ENCODE measurements around the gene HNRNPR. TPM values are rescaled to one million over a fixed set of nuclear protein-coding genes. Genes with fewer than 3 reads are reported as not detected.
"Not testable (repeated sequence)": the region's sequence is repeated elsewhere in the genome, so short reads cannot be mapped to it uniquely, and the experiment has no call there.

The HNRNPR gene
- total and polyA plus RNA-seq, 8 donors, result 27.6 to 57.8 (median 44.9) TPM

DNA sequence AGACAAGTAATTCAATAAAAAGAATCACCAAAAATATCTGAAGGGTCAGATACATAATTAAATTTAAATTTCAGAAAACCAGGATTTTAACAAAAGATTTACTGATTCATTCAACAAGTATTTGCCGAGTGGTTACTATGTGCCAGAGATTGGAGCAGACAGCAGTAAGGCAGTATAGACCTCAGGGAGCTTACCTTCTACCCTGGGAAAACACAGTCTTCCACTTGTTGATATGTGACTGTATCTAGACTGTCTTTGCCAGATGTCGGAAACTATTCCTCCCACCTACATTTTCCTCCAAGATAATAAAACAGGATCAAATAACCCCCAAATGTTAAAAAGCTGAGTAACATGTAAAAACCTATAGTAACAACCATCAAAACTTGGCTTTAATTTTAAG, 6.2 kb downstream of the HNRNPR start:
- no peak for TF ChIP-seq CTCF (IDR thresholded peaks at IDR 0.05)
- intact Hi-C loops (cut with DNase I), result no loop called here
- no peak overlapping the region for H3K27ac ChIP-seq
- peaks cover 26 to 36% (median 32%) of the 10 kb centered on the region in 3 donors for H3K4me1 ChIP-seq
- FAIRE-seq, result no peak
- peaks cover 0 to 34% (median 20%) of the 10 kb centered on the region in 3 donors for H3K36me3 ChIP-seq
- H3K4me3 ChIP-seq, result no peak overlapping the region
- no peak for DNase-seq
- no peaks in the 10 kb centered on the region for H3K9me3 ChIP-seq
- no peak for ATAC-seq
- 61 to 71% methylated on average over 2 of the region's 2 CpGs for WGBS, 2 donors
- no peaks in the 10 kb centered on the region for H3K27me3 ChIP-seq

DNA sequence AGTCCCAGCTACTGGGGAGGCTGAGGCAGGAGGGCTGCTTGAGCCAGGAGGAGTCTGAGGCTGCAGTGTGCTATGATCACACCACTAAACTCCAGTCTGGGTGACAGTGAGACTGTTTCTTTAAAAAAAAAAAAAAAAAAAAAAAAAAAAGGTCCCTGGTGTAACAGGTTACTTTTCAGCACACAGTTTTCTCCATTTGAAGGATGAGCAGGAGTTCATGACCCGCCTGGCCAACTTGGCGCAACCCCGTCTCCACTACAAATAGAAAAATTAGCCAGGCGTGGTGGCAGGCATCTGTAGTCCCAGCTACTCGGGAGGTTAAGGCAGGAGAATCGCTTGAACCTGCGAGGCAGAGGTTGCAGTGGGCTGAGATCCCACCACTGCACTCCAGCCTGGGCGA, 12.4 kb downstream of the HNRNPR start:
- 92 to 95% methylated on average over 8 of the region's 8 CpGs for WGBS, 2 donors
- Histone ChIP-seq H3K4me1 (no peaks in the 10 kb centered on the region), H3K27ac (no peak overlapping the region), H3K9me3 (no peaks in the 10 kb centered on the region), H3K36me3 (peaks cover 0 to 50% (median 30%) of the 10 kb centered on the region in 3 donors), H3K4me3 (no peak overlapping the region), H3K27me3 (no peaks in the 10 kb centered on the region)
- intact Hi-C loops (cut with DNase I), result no loop called here
- ATAC-seq (no peak), DNase-seq (no peak), FAIRE-seq (no peak)
- TF ChIP-seq CTCF (IDR thresholded peaks at IDR 0.05), result no peak

- intact Hi-C loops (cut with DNase I), result no loop called here
- Histone ChIP-seq H3K9me3 (no peaks in the 10 kb centered on the region), H3K36me3 (peaks cover 0 to 51% (median 34%) of the 10 kb centered on the region in 3 donors), H3K27me3 (no peaks in the 10 kb centered on the region), H3K4me1 (no peaks in the 10 kb centered on the region), H3K4me3 (no peak overlapping the region), H3K27ac (no peak overlapping the region)
- FAIRE-seq (no peak), DNase-seq (no peak), ATAC-seq (no peak)
- 94 to 95% methylated on average over 1 of the region's 1 CpG for WGBS, 2 donors
- TF ChIP-seq CTCF (IDR thresholded peaks at IDR 0.05), result no peak
Observed at GRCh38 chr1:23330846-23331245, 13.2 kb downstream of the HNRNPR start.

DNA sequence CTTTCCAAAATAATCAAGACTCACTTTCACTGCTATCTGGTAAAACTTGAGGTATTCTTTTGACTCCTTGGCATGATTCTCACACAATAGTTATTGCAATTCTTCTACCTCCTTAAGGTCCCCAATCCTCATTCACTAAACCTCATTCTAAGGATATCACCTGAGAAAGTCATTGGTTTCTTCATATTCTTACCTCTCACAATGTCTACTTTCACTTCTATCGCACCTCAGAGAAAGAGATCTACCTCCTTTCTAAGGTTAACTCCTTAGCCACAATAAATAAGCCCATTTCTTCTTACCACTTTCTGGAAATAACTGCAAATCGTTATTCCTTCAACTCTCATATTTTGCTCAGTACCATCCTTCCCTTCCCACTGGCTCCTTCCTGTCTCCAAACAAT, 18.7 kb downstream of the HNRNPR start:
- no peak for DNase-seq
- TF ChIP-seq CTCF (IDR thresholded peaks at IDR 0.05), result no peak
- WGBS, 2 donors, result 67 to 71% methylated on average over 2 of the region's 2 CpGs
- intact Hi-C loops (cut with DNase I), result no loop called here
- H3K27me3 ChIP-seq, result no peaks in the 10 kb centered on the region
- no peak for FAIRE-seq
- H3K9me3 ChIP-seq, result no peaks in the 10 kb centered on the region
- H3K4me1 ChIP-seq, result no peaks in the 10 kb centered on the region
- no peak overlapping the region for H3K27ac ChIP-seq
- no peak overlapping the region for H3K4me3 ChIP-seq
- no peak for ATAC-seq
- peaks cover 0 to 40% (median 25%) of the 10 kb centered on the region in 3 donors for H3K36me3 ChIP-seq

GRCh38 chr1:23322770-23323169, 21.3 kb downstream of the HNRNPR start:
- TF ChIP-seq CTCF (IDR thresholded peaks at IDR 0.05), result no peak
- H3K4me3 ChIP-seq, result no peak overlapping the region
- WGBS, 2 donors, result 45 to 78% methylated on average over 1 of the region's 1 CpG

DNA sequence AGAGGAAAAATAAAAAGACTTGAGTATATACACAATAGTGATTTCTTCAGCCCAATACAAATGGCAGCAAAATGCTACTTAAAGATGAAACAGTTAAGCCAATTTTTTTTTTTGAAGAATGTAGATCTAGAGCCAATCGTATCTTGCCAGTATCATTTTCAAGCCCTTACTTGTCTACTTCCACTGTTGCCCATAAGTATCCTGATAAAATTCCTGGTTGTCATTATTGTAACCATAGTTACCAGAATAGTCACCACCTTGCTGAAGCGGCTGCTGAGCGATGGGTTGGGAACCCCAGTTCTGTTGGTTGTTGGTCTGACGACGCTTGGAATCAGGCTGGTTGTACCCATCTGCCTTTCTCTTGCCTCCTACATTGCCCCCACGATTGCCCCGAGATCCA, 33.8 kb downstream of the HNRNPR start:
- intact Hi-C loops (cut with DNase I); ATAC-seq: not testable (repeated sequence)

More at GRCh38 chr1:23322770-23323169, 21.3 kb downstream of the HNRNPR start:
- no peak overlapping the region for H3K27ac ChIP-seq
- no peaks in the 10 kb centered on the region for H3K9me3 ChIP-seq
- DNase-seq (no peak), ATAC-seq (no peak), FAIRE-seq (no peak)
- intact Hi-C loops (cut with DNase I), result no loop called here
- H3K4me1 ChIP-seq, result no peaks in the 10 kb centered on the region
- peaks cover 0 to 55% (median 21%) of the 10 kb centered on the region in 3 donors for H3K36me3 ChIP-seq
- H3K27me3 ChIP-seq, result no peaks in the 10 kb centered on the region

More for the DNA sequence above, 33.8 kb downstream of the HNRNPR start:
- not testable (repeated sequence) for FAIRE-seq, H3K9me3 ChIP-seq, H3K27me3 ChIP-seq, H3K27ac ChIP-seq, H3K4me3 ChIP-seq, DNase-seq
- H3K36me3 ChIP-seq, result peaks cover 0 to 22% (median 9%) of the 10 kb centered on the region in 3 donors
- H3K4me1 ChIP-seq, result peaks cover 5 to 12% (median 11%) of the 10 kb centered on the region in 3 donors
- WGBS, 2 donors, result 94 to 97% methylated on average over 7 of the region's 7 CpGs
